ENCODE measurements around the gene DMPK. TPM values are rescaled to one million over a fixed set of nuclear protein-coding genes. Genes with fewer than 3 reads are reported as not detected.

DMPK gene
- total RNA-seq, 1 experiment from 2014 or later: 8.7 TPM

DNA sequence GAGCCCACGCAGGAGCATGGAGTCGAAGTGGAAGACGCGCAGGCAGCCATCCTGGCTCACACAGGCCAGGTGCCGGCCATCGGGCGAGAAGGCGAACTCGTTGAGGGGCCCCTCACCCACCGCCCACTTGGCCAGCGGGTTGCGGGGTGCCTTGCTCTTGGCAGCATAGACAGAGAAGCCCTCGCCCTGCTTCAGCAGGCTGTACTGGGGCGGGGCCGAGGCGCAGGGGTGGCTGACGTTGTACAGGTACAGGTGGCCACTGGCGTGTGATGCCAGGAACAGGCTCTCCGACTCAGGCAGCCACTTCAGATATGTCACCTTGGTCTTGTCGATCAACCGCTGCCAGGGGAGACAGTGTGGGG is 4.2 kb upstream of the DMPK start:
- DNase-seq (ENCODE audit: low read depth): peak; percentile 2

DNA sequence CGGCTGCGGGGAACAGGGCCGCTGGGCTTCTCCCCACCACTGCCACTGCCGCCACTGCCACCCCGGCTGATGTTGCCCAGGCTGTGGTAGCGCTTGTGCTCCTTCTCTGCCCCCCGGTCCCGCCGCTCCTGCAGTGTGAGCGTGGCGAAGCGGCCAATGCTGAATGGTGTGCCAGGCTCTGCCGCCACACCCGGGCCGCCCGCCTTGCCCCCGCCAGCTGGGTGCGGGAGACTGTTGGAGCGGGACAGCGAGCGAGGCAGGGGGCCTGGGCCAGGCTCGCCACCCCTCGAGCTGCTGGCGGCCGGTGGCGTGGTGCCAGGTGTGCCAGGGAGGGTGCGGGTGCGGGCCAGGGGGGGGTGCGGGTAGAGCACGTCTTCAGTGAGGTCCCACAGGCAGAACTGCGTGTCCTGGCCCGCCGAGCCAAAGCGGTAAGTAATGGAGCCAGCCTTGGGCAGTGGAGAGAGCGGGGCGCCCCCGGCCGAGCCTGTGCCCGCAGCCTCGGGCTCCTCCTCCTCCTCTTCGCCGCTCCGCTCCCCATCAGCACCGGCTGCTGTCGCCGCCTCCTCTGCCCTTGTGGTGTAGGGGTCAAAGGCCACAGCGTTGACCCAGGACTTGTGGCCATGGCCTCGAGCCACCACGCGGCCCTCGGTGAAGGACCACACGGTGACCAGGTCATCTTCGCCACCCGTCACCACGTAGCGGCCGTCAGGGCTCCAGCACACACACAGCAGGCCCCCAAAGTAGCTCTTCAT is 3.7 kb upstream of the DMPK start:
- DNase-seq (ENCODE audit: low read depth): no peak

DNA sequence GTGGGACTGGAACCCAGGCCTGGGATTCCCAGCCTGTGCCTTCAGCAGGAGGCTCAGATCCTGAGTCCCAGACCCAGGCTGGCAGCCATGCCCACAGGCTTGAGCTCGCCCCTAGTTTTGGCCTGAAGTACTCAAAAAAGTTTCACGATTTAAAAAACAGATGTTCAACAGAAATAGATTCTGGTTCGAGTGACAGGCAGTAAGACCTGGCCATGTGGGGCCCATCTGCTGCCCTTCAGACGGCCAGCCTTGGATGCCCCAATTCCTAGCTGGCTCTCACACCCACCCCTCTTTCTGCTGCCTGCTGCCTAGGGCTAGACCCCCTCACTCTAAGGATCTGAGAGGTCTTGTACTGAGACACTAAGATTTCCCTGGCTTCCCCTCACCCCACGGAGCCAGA is 2.8 kb upstream of the DMPK start:
- DNase-seq (ENCODE audit: low read depth): no peak

DNA sequence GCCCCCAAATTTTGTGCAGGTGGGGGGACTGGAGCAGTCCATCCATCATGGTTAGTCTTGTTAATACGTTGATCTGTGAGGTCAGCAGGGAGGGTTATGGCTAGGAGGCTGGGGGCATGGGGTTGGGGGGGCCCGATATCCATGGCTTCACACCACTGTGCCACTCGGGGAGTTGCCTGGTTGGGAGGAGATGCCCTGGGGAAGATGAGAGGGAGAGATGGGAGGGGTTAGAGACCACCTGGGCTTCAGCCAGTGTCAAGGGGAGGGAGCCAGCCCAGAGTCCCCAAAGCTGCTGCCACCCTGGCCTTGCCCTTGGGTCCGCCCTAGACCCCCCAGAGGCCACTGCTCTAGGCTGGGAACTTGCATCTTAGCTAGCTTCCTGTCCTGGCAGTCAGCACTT is 1.8 kb upstream of the DMPK start:
- no peak for DNase-seq (ENCODE audit: low read depth)

DNA sequence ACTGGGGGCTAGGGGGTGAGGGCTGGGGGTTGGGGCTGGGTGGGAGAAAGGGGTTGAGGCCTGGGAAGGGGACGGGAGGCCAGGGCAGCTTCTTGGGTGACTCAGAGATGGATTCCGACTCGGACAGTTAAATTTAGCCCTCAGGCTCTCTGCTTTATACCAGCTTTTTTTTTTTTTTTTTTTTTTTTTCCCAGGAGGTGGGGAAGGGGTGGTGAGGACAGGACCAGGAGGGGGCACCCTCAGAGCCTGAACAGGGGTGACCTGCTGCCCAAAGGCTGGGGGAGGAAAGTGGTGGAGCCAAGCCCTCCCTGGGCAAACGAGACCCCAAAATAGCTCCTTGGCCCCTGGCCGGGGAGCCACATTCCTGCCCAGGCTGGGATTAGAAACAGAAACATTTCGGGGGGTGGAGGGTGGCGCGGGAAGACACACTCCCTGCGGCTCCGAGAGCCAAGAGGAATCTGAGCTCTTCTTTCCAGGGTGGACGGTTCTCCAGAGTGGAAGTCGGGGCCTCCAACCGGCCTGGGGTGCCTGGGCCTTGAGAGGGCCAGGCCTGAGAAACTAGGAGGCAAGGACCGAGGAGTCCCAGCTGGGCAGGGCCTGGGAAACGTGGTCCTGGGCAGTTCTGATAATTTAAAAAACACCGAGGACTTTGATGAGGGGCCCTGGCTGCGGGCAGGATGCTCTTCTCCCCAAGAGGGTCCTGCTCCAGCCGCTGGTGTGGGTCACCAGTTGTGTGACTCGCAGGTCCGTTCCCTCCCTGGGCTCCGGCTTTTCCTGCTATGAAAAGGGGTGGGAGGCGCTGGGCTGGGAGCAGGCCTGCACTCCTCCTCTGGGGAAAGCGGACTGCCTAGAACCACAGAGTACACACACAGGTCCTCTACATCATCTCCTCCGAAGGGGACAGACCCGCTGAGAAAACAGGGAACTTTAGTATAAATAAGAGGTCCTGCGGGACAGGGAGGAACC is 813 bp upstream of the DMPK start:
- peak; percentile 49 for DNase-seq (ENCODE audit: low read depth)

DNA sequence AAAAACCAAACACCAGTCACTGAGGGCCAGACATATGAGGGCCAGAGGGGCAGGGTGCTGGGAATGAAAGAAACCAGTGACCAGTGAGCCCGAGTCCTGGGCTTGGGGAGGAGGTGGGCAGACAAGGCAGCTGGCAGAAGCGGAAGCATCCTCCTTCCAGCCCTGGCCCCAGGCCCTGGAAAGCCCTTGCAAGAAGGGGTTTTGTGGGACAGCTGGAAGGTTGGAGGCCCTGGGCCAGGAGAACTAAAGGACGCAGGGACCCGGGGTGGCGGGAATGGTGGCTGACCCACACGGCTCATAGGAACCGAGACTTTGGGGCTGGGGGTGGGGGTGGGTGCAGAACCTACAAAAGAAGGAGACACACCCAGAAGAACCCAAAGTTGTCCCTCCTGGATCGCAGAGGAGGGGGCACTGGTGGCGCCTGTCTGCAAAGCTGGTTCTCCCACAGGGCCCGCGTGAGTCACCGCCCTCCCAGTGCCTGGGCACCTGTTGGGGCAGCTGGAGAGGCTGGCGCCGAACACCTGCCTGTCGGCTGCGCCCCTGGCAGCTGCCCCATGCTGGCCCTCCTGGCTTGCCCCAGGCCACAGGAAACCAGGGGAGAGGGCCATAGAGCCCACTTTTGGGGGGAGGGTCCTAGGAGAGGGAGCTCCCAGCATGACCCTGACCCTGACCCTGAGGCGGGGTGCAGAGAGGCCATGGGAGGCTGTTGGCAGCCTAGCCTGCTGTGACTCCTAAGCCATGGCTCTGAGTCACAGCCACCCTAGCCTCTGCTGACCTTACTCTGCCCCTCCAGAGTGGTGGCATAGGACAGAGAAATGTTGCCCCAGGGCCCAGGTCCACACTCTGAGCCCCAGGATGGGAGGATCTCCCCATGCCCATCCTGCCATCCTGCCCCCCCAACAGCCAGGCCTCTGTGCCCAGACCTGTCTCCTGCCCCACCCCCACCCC is 802 bp downstream of the DMPK start:
- no peak for DNase-seq (ENCODE audit: low read depth)

DNA sequence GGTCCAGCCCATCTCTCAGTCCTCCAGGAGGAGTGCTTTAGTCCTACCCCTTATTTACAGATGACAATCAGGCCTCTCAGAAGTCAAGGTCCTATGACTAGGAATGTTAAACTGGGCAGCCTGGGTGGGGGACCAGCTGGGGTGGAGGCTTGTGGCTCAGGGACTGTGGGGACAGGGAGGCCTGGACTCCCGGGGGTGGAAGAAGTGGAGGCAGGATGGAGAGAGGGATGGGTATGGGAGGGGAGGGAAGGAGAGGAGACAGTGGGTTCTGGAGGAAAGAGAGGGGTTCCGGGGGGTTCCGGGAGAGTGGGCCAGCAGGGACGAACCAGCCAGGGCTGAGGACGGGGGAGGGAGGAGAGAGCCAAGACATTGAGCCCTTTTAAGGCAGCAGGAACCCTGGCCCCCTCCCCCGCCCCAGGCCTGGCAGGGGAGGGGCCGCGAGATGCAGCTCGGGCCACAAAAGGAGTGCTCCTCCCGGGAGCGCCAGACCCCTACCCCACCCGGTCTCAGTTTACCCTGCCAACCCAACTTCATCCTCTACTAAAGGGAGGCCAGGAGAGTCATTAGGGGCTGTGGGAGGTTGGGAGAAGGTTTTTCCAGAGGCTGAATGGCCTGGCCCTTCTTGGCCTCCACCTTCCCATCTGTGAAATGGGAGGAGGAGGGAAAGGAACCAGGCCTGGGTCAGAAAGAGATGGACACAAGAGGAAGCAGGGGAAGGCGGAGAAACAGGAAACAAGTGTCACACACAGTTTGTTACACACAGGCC is 1.7 kb downstream of the DMPK start:
- DNase-seq (ENCODE audit: low read depth): no peak

DNA sequence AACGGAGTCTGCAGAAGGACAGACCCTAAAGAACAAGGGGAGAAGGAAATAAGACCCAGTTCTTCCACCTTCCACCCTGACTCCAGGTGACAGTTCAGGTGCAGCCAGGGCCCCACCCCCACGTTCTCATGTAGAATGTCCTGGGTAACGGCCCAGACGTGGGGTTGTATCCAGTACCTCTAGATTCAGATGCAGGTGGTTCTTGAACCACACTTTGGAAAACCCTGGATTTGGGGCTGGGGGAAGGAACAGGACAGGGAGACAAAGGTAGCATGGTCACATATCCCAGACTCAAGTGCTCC is 2.2 kb downstream of the DMPK start:
- no peak for DNase-seq (ENCODE audit: low read depth)

DNA sequence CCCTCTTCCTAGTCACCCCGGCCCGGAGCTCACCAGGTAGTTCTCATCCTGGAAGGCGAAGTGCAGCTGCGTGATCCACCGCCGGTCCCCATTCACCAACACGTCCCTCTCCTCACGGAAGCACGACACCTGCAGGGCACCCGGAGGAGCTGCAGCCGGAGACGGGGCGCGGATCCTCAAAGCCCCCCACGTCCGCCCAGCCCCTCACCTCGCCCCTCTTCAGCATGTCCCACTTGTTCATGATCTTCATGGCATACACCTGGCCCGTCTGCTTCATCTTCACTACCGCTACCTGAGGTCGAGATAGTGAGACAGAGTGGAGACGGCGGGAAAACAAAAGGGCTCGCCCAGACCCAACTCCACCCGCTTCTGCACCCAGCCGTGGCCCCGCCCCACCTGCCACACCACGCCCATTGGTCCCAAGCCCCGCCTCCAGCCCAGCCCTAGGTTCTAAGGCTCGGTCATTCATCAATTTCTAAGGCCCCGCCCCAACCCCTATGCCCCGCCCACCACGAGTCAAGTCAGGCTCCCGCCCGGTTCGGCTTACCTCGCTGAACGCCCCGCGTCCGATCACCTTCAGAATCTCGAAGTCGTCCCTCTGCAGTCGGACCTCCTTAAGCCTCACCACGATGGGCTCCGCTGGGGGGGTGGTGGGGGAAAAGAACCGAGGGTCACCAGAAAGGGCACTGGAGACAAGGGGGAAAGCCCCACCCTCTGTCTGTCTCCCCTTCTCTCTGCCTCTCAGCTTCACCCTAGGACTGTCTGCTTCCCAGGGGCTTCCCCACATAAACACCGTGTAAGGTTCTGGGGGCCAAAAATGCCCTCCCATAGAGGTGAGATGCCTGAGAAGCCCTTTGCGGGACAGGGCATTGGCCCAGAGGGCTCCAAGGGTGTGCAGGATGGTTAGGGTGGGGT is 2.8 kb downstream of the DMPK start:
- DNase-seq (ENCODE audit: low read depth): peak; percentile 70

DNA sequence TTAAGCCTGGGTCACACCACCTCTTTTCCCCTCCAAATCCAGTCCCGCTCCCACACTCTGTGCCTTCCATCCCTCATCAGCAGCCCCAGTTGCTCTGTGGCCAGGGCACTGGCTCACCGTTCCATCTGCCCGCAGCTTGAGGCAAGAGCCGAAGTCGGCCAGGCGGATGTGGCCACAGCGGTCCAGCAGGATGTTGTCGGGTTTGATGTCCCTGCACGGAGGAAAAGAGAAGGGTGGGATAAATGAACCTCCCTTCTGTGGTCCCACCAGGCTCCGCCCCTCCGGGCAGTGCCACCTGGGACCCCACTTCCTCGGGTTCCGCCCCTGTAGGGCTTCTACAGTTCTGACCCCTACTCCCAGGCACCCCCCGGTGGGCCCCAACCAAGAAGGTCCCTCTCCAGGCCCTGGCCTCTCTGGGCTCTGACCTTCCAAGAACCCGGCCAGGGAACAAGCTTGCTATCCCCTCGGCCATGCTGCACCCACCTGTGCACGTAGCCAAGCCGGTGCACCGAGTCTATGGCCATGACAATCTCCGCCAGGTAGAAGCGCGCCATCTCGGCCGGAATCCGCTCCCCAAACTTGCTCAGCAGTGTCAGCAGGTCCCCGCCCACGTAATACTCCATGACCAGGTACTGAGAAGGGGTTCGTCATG is 4.2 kb downstream of the DMPK start:
- DNase-seq (ENCODE audit: low read depth): no peak

DNA sequence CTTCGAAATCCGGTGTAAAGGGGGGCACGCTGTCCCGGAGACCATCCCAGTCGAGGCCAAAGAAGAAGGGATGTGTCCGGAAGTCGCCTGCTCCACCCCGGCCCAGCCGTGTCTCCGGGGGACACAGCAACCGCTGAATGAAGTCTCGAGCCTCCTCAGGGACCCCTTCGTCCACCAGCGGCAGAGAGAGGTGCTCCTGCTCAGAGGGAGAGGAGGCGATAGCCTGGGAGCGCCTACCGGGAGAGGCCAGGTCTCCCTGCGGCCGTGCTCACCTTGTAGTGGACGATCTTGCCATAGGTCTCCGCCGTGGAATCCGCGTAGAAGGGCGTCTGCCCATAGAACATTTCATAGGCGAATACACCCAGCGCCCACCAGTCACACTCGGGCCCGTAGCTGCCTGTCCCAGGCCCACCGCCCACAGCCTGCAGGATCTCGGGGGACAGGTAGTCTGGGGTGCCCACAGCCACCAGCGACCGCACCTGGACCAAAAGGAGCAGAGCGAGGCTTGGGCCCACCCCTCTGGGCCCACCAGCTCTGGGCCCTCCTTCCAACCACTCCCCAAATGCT is 4.8 kb downstream of the DMPK start:
- no peak for DNase-seq (ENCODE audit: low read depth)

DNA sequence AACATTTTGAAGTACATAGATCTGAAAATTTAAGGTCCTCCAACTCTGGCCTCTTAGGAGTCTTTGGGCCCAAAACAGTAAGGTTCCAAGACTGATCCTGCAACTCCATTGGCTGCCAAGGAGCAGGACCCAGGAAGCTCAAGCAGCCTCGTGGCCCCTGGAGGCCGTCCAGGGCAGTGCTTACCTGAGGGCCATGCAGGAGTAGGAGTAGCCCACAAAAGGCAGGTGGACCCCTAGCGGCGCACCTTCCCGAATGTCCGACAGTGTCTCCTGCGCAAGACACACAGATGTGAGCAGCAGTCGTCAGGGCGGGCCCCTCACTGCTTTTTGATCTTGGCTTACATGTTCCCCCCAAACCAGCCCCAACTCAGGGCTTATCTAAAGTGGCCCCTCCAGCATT is 7.5 kb downstream of the DMPK start:
- DNase-seq (ENCODE audit: low read depth): no peak

DNA sequence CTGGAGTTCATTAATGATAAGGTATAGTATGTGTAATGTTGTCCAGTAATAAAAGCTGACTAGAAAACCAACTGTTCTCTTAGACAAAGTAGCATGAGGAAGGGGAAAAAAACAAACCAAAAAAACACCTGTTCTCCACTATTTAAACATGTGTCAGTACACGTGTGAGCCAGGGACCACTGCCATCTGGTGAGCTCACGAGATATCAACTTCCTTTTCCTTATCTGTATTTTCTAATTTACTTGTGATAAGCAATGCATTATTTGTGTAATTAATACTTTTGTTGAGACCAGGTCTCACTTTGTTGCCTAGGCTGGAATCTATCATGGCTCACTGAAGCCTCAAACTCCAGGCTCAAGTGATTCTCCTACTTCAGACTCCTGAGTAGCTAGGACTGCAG is 8.9 kb downstream of the DMPK start:
- DNase-seq (ENCODE audit: low read depth): no peak

DNA sequence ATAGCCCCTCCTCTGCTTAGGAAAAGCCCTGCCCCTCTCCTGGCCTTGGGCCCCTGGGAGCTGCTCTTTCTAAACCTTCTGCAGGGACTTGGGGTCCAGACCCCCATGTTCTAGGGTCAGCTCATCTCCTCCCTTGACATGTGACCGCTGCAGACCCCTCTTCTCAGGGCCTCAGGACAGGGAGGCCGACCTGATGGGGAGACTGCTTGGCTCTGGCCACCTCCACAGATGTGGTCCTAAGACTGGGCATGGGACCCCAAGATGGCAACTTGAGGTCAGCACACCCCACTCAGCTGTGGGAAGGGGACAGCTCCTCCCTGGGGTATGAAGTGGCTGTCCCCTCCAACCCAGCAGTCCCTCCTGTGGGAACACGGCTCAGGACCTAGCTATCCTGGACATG is 9.4 kb downstream of the DMPK start:
- no peak for DNase-seq (ENCODE audit: low read depth)

DNA sequence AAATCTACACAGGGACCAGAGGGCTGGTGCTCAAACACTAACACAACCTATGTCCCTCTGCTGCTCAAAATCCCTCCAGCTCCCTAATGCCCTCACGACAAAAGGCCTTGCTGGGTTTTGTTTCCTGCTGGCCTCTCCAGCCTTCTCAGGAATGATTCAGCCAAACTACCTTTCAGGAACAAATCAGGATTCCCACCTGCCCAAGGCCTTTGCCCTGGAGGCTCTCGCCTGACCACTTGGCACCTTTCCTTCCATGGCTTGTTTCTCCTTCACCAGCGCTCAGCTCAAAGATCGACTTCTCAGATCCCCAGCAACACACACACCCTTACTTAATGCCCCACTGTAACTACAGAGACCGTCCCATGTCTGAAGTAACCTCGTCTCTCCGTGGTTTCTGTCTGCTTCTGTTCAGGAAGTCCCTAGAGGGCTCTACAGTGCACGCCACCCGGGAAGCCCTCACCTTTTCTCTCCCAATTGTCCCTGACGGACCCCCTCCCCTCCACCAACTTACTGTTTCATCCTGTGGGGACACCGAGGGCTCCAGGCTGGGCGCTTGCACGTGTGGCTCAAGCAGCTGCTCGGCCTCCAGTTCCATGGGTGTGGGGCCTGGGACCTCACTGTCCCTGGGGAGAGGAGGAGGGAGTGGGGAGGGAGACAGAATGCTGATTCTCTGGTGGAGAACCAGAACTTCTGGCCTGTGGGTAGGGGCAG is 10.0 kb downstream of the DMPK start:
- no peak for DNase-seq (ENCODE audit: low read depth)

DNA sequence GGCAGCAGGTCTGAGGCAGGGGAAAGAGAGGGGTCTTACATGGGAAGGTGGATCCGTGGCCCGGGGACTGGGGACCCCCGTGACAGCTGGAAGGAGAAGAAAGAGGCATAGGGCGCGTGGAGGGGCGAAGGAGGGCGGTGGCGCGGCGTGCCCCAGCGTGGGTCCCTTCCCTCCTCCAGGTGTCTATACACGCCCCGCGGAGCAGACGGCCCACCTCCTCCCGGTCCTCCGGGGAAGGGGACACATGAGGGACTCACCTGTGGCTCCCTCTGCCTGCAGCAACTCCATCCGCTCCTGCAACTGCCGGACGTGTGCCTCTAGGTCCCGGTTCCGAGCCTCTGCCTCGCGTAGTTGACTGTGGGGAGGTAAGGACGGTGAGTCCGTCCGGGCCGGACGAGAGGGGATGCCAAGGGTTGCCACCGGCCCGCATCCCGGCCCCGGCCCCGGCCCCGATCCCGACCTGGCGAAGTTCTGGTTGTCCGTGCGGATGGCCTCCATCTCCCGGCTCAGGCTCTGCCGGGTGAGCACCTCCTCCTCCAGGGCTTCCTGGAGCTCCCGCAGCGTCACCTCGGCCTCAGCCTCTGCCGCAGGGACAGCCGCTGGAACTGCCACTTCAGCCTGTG is 10.9 kb downstream of the DMPK start:
- DNase-seq (ENCODE audit: low read depth): no peak

DNA sequence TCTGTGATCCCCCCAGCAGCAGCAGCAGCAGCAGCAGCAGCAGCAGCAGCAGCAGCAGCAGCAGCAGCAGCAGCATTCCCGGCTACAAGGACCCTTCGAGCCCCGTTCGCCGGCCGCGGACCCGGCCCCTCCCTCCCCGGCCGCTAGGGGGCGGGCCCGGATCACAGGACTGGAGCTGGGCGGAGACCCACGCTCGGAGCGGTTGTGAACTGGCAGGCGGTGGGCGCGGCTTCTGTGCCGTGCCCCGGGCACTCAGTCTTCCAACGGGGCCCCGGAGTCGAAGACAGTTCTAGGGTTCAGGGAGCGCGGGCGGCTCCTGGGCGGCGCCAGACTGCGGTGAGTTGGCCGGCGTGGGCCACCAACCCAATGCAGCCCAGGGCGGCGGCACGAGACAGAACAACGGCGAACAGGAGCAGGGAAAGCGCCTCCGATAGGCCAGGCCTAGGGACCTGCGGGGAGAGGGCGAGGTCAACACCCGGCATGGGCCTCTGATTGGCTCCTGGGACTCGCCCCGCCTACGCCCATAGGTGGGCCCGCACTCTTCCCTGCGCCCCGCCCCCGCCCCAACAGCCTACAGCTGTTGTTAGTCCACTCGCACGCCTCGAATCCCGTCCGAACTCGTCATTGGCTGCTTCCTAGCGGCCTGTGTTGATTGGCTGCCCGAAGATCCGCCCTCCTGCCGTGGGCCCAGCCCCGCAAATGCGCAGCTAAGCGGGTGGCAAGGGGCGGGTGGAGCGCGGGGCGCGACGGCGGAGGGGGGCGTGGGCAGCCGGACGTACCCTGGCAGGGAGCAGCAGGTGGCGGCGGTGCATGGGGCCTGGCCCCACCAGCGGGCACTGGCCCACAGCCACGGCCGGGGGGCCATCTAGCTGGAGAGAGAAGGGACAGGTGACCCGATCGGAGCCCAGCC is 11.8 kb downstream of the DMPK start:
- DNase-seq (ENCODE audit: low read depth): peak; percentile 97
